H1 (cell line): Measurements from ENCODE around the gene NCL. TPM values are rescaled to one million over a fixed set of nuclear protein-coding genes. Genes with fewer than 3 reads are reported as not detected.

Experiments
- CTCF ChIA-PET: fragments of 300-600 bp; sonication (Branson Sonifier 250); formaldehyde crosslinking; loops from one replicate; lab custom pipeline; 2021; ENCODE audit not compliant: partially characterized antibody; lab: Charles Lee
- POLR2A ChIA-PET: fragments of 300-600 bp; sonication (Branson Sonifier 250); formaldehyde crosslinking; loops from one replicate; lab custom pipeline; 2021; ENCODE audit warnings: inconsistent platforms; ENCODE audit not compliant: partially characterized antibody; lab: Charles Lee
- DNase-seq, 2 experiments: peaks; one replicate each; pipeline versions ENCODE4 v3.0.0 to v3.0.0-alpha.2; 2010 to 2022; ENCODE audit warnings: low spot score in 2 of 2, low read depth in 1 of 2, mixed read lengths in 1 of 2
- FAIRE-seq: peaks from 2 replicates; lab custom pipeline; 2011; peaks lifted over from hg19 to GRCh38; lab: Jason Lieb, UNC
- H2AFZ ChIP-seq: 2 replicates; pipeline ENCODE4 v1.8.1; 2012; ENCODE audit warnings: low read length, inconsistent platforms
- H2AK5ac ChIP-seq: 2 replicates; pipeline ENCODE4 v1.6.1; 2013; ENCODE audit warnings: low read depth, low read length
- H2BK120ac ChIP-seq: replicated peaks from 2 replicates; pipeline ENCODE3; 2013; ENCODE audit warnings: low read depth, low read length, inconsistent platforms
- H2BK12ac ChIP-seq: 2 replicates; pipeline ENCODE4 v1.6.1; 2013; ENCODE audit warnings: low read depth, low read length
- H2BK15ac ChIP-seq: 2 replicates; pipeline ENCODE4 v1.6.1; 2013; ENCODE audit warnings: low read length
- H2BK20ac ChIP-seq: 2 replicates; pipeline ENCODE4 v1.6.1; 2013; ENCODE audit warnings: low read length
- H2BK5ac ChIP-seq: 2 replicates; pipeline ENCODE4 v1.6.1; 2013; ENCODE audit warnings: low read depth, low read length
- H3K14ac ChIP-seq: 2 replicates; pipeline ENCODE4 v1.6.1; 2013; ENCODE audit warnings: inconsistent platforms; ENCODE audit not compliant: insufficient read length
- H3K18ac ChIP-seq: 2 replicates; pipeline ENCODE4 v1.6.1; 2013; ENCODE audit warnings: low read length; ENCODE audit errors: extremely low read depth
- H3K23ac ChIP-seq: 2 replicates; pipeline ENCODE4 v1.6.1; 2013; ENCODE audit warnings: inconsistent platforms; ENCODE audit not compliant: insufficient read length
- H3K23me2 ChIP-seq: 2 replicates; pipeline ENCODE4 v1.6.1; 2013; ENCODE audit warnings: low read depth, low read length
- H3K27ac ChIP-seq: 2 replicates; pipeline ENCODE4 v1.6.1; 2011; ENCODE audit warnings: low read depth, low read length, inconsistent platforms
- H3K27me3 ChIP-seq, 4 experiments: replicated peaks in 1 of 4; 1 replicate in 1 of 4; 2 replicates in 3 of 4; pipeline versions ENCODE4 v1.6.1 to v1.8.1; 2011 to 2013; ENCODE audit warnings: low read length in 3 of 4, mild to moderate bottlenecking in 3 of 4, inconsistent platforms in 2 of 4, mixed read lengths in 2 of 4, moderate library complexity in 1 of 4; ENCODE audit not compliant: control insufficient read depth in 3 of 4, insufficient read depth in 3 of 4; ENCODE audit errors: extremely low read depth in 1 of 4
- H3K36me3 ChIP-seq, 4 experiments: 2 replicates each; pipeline versions ENCODE4 v1.6.1 to v1.8.1; 2011 to 2013; ENCODE audit warnings: mild to moderate bottlenecking in 4 of 4, low read length in 3 of 4, moderate library complexity in 2 of 4, control low read depth in 1 of 4, inconsistent platforms in 1 of 4; ENCODE audit not compliant: insufficient read depth in 4 of 4, control insufficient read depth in 2 of 4
- H3K4ac ChIP-seq: replicated peaks from 2 replicates; pipeline ENCODE3; 2013; ENCODE audit warnings: low read length, low read depth, mixed read lengths, inconsistent platforms; ENCODE audit not compliant: insufficient read length
- H3K4me1 ChIP-seq, 4 experiments: replicated peaks in 1 of 4; 1 replicate in 1 of 4; 2 replicates in 3 of 4; pipeline versions ENCODE4 v1.6.1 to v1.8.1; 2011 to 2013; ENCODE audit warnings: low read length in 3 of 4, inconsistent platforms in 2 of 4, mixed read lengths in 1 of 4; ENCODE audit not compliant: insufficient read depth in 4 of 4, control insufficient read depth in 3 of 4
- H3K4me2 ChIP-seq, 2 experiments: 2 replicates each; pipeline versions ENCODE4 v1.6.1 to v1.8.1; 2011 to 2013; ENCODE audit warnings: low read depth in 2 of 2, low read length in 2 of 2, control low read depth in 1 of 2, inconsistent platforms in 1 of 2, mild to moderate bottlenecking in 1 of 2; ENCODE audit not compliant: insufficient read depth in 1 of 2
- H3K4me3 ChIP-seq, 4 experiments: fragments of 200-600, 300-600 bp in 1 of 4; sonication (generic), shearing (Covaris generic), sonication (Bioruptor Twin) in 1 of 4; 2 replicates each; pipeline versions ENCODE4 v1.5.1 to v1.8.1; 2011 to 2016; ENCODE audit warnings: low read length in 4 of 4, low read depth in 3 of 4, control low read depth in 2 of 4, inconsistent platforms in 2 of 4, mild to moderate bottlenecking in 2 of 4, mixed read lengths in 1 of 4, moderate library complexity in 1 of 4; ENCODE audit not compliant: insufficient read depth in 2 of 4; ENCODE audit errors: extremely low read depth in 1 of 4
- H3K56ac ChIP-seq: replicated peaks from 2 replicates; pipeline ENCODE3; 2013; ENCODE audit warnings: low read depth, mild to moderate bottlenecking, mixed read lengths, low read length, inconsistent platforms; ENCODE audit not compliant: insufficient read length
- H3K79me1 ChIP-seq: 2 replicates; pipeline ENCODE4 v1.6.1; 2013; ENCODE audit warnings: low read depth, low read length, control low read depth
- H3K79me2 ChIP-seq, 2 experiments: 2 replicates each; pipeline versions ENCODE4 v1.6.1 to v1.8.1; 2012 to 2013; ENCODE audit warnings: low read length in 2 of 2, mild to moderate bottlenecking in 2 of 2, inconsistent platforms in 1 of 2; ENCODE audit not compliant: insufficient read depth in 2 of 2, control insufficient read depth in 1 of 2
- H3K9ac ChIP-seq, 4 experiments: replicated peaks in 1 of 4; 1 replicate in 1 of 4; 2 replicates in 3 of 4; pipeline versions ENCODE4 v1.6.1 to v1.8.1; 2011 to 2013; ENCODE audit warnings: low read depth in 3 of 4, low read length in 3 of 4, control low read depth in 2 of 4, mild to moderate bottlenecking in 2 of 4, moderate library complexity in 2 of 4, inconsistent platforms in 1 of 4; ENCODE audit errors: extremely low read depth in 1 of 4
- H3K9me3 ChIP-seq, 2 experiments: 2 replicates each; pipeline versions ENCODE4 v1.6.1 to v1.8.1; 2012 to 2013; ENCODE audit warnings: mild to moderate bottlenecking in 2 of 2, moderate library complexity in 2 of 2, control low read depth in 1 of 2, inconsistent platforms in 1 of 2, low read depth in 1 of 2, low read length in 1 of 2, mixed read lengths in 1 of 2; ENCODE audit not compliant: insufficient read depth in 2 of 2
- H4K20me1 ChIP-seq, 2 experiments: replicated peaks in 1 of 2; 2 replicates each; pipeline versions ENCODE3 to v1.8.1; 2011 to 2013; ENCODE audit warnings: inconsistent platforms in 2 of 2, low read length in 2 of 2, mild to moderate bottlenecking in 1 of 2; ENCODE audit not compliant: insufficient read depth in 2 of 2, control insufficient read depth in 1 of 2
- H4K5ac ChIP-seq: 2 replicates; pipeline ENCODE4 v1.6.1; 2013; ENCODE audit warnings: low read length, low read depth, mixed read lengths, inconsistent platforms; ENCODE audit not compliant: insufficient read length
- H4K8ac ChIP-seq: 2 replicates; pipeline ENCODE4 v1.8.0; 2013; ENCODE audit warnings: mild to moderate bottlenecking, moderate library complexity, low read length, inconsistent platforms; ENCODE audit not compliant: insufficient read depth; ENCODE audit errors: extremely low read depth
- H4K91ac ChIP-seq: replicated peaks from 2 replicates; pipeline ENCODE3; 2013; ENCODE audit warnings: low read length, mixed read lengths, inconsistent platforms; ENCODE audit not compliant: insufficient read length
- ATF2 ChIP-seq: IDR thresholded peaks from 2 replicates; pipeline ENCODE4 v1.6.1; 2012; ENCODE audit warnings: low read length, inconsistent platforms
- CTBP2 ChIP-seq: IDR thresholded peaks from 2 replicates; pipeline ENCODE4 v1.7.0; 2011; ENCODE audit warnings: borderline replicate concordance, mild to moderate bottlenecking, moderate library complexity, mixed read lengths, low read length; ENCODE audit not compliant: insufficient read depth, insufficient read length
- E2F6 ChIP-seq: IDR thresholded peaks from 2 replicates; pipeline ENCODE4 v1.6.1; 2012; ENCODE audit warnings: inconsistent platforms
- EP300 ChIP-seq, 2 experiments: IDR thresholded peaks; 1 replicate in 1 of 2; 2 replicates in 1 of 2; pipeline ENCODE4 v1.6.1; 2011 to 2012; ENCODE audit warnings: low read depth in 2 of 2, low read length in 2 of 2, mild to moderate bottlenecking in 2 of 2, borderline replicate concordance in 1 of 2, inconsistent platforms in 1 of 2, moderate library complexity in 1 of 2
- JUN ChIP-seq: IDR thresholded peaks from 2 replicates; pipeline ENCODE4 v1.6.1; 2011; ENCODE audit warnings: low read depth, mild to moderate bottlenecking, improper control_type of control experiment, low read length
- JUND ChIP-seq: IDR thresholded peaks from 2 replicates; pipeline ENCODE4 v1.6.1; 2011; ENCODE audit warnings: mild to moderate bottlenecking, improper control_type of control experiment, low read length
- NRF1 ChIP-seq: IDR thresholded peaks from 2 replicates; pipeline ENCODE4 v1.6.1; 2011; ENCODE audit warnings: mild to moderate bottlenecking, low read depth, low read length, improper control_type of control experiment
- PHF8 ChIP-seq: fragments of 200-600 bp; sonication (generic); conservative IDR thresholded peaks from 2 replicates; pipeline ENCODE4 v1.7.1; 2012; ENCODE audit warnings: low read depth, mild to moderate bottlenecking, inconsistent platforms, low read length, moderate library complexity
- SP2 ChIP-seq: IDR thresholded peaks from 2 replicates; pipeline ENCODE4 v1.6.1; 2012; ENCODE audit warnings: mild to moderate bottlenecking, low read length, inconsistent platforms
- SP4 ChIP-seq: IDR thresholded peaks from 2 replicates; pipeline ENCODE4 v1.6.1; 2012; ENCODE audit warnings: low read length, inconsistent platforms
- SUZ12 ChIP-seq: fragments of 200-600 bp; sonication (generic); IDR thresholded peaks from 2 replicates; pipeline ENCODE4 v1.6.1; 2012; ENCODE audit warnings: mild to moderate bottlenecking, inconsistent platforms, low read length, moderate library complexity, mixed read lengths
- WGBS, 2 experiments: shearing (Covaris generic) in 1 of 2; methylation state at CpG; one replicate each; pipeline versions ENCODE4 v1.1.6 to v1.1.7; 2013 to 2015; ENCODE audit warnings: low lambda C conversion rate in 2 of 2, mixed read lengths in 2 of 2, inconsistent platforms in 1 of 2, low coverage in 1 of 2, missing lambda C conversion rate in 1 of 2; ENCODE audit not compliant: insufficient replicate concordance in 2 of 2, insufficient coverage in 1 of 2, insufficient read length in 1 of 2; ENCODE audit errors: extremely low coverage in 1 of 2, missing lambda C conversion rate in 1 of 2; 5-methylcytosine and 5-hydroxymethylcytosine counted together
- polyA plus RNA-seq, 7 experiments: library from polyadenylated mRNA; depleted of rRNA in 3 of 7; stranded (reverse) in 5 of 7; unstranded in 2 of 7; fragments of >200 nt in 5 of 7; fragments of 200-250 nt in 2 of 7; gene quantifications; 1 replicate in 5 of 7; 2 replicates in 1 of 7; 4 replicates in 1 of 7; pipeline versions ENCODE4 v1.2.1 to v1.2.3, GENCODE V29; 2011 to 2013; ENCODE audit warnings: missing spikeins in 2 of 7, mixed read lengths in 2 of 7
- total RNA-seq: library from RNA; stranded (reverse); fragmentation: NEBNext Ultra II Directional; extraction: Animal tissue kit (Norgen Biotek cat#: 25700); gene quantifications from 2 replicates; pipeline ENCODE4 v1.2.1, GENCODE V29; 2021

The NCL gene
- total and polyA plus RNA-seq, 2 of the 8 experiments (the other 6 are each of a cell fraction or from before 2014, with no cell fraction given) = 61.2 to 1,478 TPM

GRCh38 chr2:231490801-231491200, 26.5 kb upstream of the NCL start:
- no peak overlapping the region for H3K23ac ChIP-seq
- FAIRE-seq = no peak
- 96% methylated on average over 7 of the region's 7 CpGs; no CpG with 5 or more reads in 1 of the 2 experiments for WGBS, 2 experiments
- H3K27me3 ChIP-seq = no peaks in the 10 kb centered on the region
- CTCF ChIA-PET = interaction anchor here (0.5 to 6.8 kb wide), 17 partner anchors 9 to 244 kb away, joined by 3 to 78 read pairs (median 4); no protein-coding TSS in a partner anchor
- H3K18ac ChIP-seq = no peak overlapping the region
- no peaks in the 10 kb centered on the region for H3K79me1 ChIP-seq
- no peak overlapping the region for H3K14ac ChIP-seq
- H3K9ac ChIP-seq = no peak overlapping the region
- H3K79me2 ChIP-seq = no peaks in the 10 kb centered on the region
- H4K5ac ChIP-seq = no peak overlapping the region
- no peak overlapping the region for H3K4me2 ChIP-seq
- H2BK12ac ChIP-seq = no peak overlapping the region
- H3K56ac ChIP-seq = no peak overlapping the region
- no peak overlapping the region; the same call in 1 of the 2 replicates for H4K8ac ChIP-seq
- H2AFZ ChIP-seq = no peak overlapping the region
- no peak overlapping the region for H2BK20ac ChIP-seq
- H3K9me3 ChIP-seq = peaks cover 0 to 7% of the 10 kb centered on the region in 2 experiments; a peak in 1 of 4 replicates
- H3K4me3 ChIP-seq = no peak overlapping the region
- H2AK5ac ChIP-seq = no peak overlapping the region
- H2BK5ac ChIP-seq = no peak overlapping the region
- POLR2A ChIA-PET = interaction anchor here (1.7 to 4.8 kb wide), 3 partner anchors 9 to 37 kb away, joined by 5 to 40 read pairs (median 21); partner anchors contain the start of gene NCL
- no peak for DNase-seq
- H3K36me3 ChIP-seq = no peaks in the 10 kb centered on the region; a peak in 1 of 8 replicates
- no peak overlapping the region for H3K27ac ChIP-seq
- no peak overlapping the region for H2BK15ac ChIP-seq
- H3K23me2 ChIP-seq = no peaks in the 10 kb centered on the region
- H4K20me1 ChIP-seq = no peaks in the 10 kb centered on the region
- H2BK120ac ChIP-seq = no peak overlapping the region
- no peak overlapping the region for H3K4ac ChIP-seq
- H3K4me1 ChIP-seq = no peaks in the 10 kb centered on the region
- no peak overlapping the region for H4K91ac ChIP-seq
- TF ChIP-seq CTBP2 (no peak), JUN (no peak), NRF1 (no peak), PHF8 (no peak), SP4 (no peak), EP300 (IDR thresholded peaks at IDR 0.05; ENCODE audit: borderline replicate concordance in 1 of 2, low read depth in 2 of 2, low read length in 2 of 2) (no peak), E2F6 (no peak), SUZ12 (no peak), ATF2 (no peak), SP2 (no peak), JUND (no peak)
